Measurements from ENCODE around the gene BBS5.

GRCh38 chr2:169504651-169505050 lies 25.4 kb downstream of the BBS5 start:
- no peak for TF ChIP-seq POLR2A (IDR thresholded peaks at IDR 0.05)
- no peak for TF ChIP-seq CTCF (IDR thresholded peaks at IDR 0.05)
- TF ChIP-seq POLR2AphosphoS5 (IDR thresholded peaks at IDR 0.05) = no peak
